ENCODE data around the gene PA2G4. TPM values are rescaled to one million over a fixed set of nuclear protein-coding genes. Genes with fewer than 3 reads are reported as not detected.

PA2G4 gene
- polyA plus RNA-seq, 1 donor from 2014 or later: 115 TPM

GRCh38 chr12:56086608-56087007 is 17.8 kb upstream of the PA2G4 start:
- H3K27ac ChIP-seq (ENCODE audit: low read length): no peak overlapping the region
- TF ChIP-seq SMC3 (conservative IDR thresholded peaks at IDR 0.05; ENCODE audit: poor library complexity) (no peak), EZH2 (IDR thresholded peaks at IDR 0.05; ENCODE audit: borderline replicate concordance, insufficient read depth, low read length, poor library complexity, severe bottlenecking) (no peak)
- H3K9me2 ChIP-seq (ENCODE audit: insufficient read depth, low read length): no peaks in the 10 kb centered on the region
- no peak overlapping the region for H3K9ac ChIP-seq (ENCODE audit: low read length)
- no peaks in the 10 kb centered on the region for H3K36me3 ChIP-seq (ENCODE audit: insufficient read depth, low read length)
- peaks cover 9% of the 10 kb centered on the region for H3K27me3 ChIP-seq (ENCODE audit: insufficient read depth, low read depth, low read length)
- H2AFZ ChIP-seq (ENCODE audit: low read depth, low read length): no peak overlapping the region
- H4K20me1 ChIP-seq (ENCODE audit: insufficient read depth): no peaks in the 10 kb centered on the region
- no peak overlapping the region for H3K4me3 ChIP-seq (ENCODE audit: low read length)
- H3K9me3 ChIP-seq (ENCODE audit: low read length): no peaks in the 10 kb centered on the region
- H3F3A ChIP-seq (ENCODE audit: insufficient read depth, low read length, poor library complexity, severe bottlenecking): no peaks in the 10 kb centered on the region
- no peak overlapping the region for H3K4me2 ChIP-seq (ENCODE audit: low read length)
- H3K79me2 ChIP-seq (replicated peaks; ENCODE audit: insufficient read depth, low read length): no peaks in the 10 kb centered on the region

- Histone ChIP-seq H3F3A (ENCODE audit: insufficient read depth, low read length, poor library complexity, severe bottlenecking) (no peaks in the 10 kb centered on the region), H3K9me3 (ENCODE audit: low read length) (no peaks in the 10 kb centered on the region), H3K36me3 (ENCODE audit: insufficient read depth, low read length) (no peaks in the 10 kb centered on the region), H4K20me1 (ENCODE audit: insufficient read depth) (no peaks in the 10 kb centered on the region), H3K27me3 (ENCODE audit: insufficient read depth, low read depth, low read length) (peaks cover 3% of the 10 kb centered on the region), H3K4me3 (ENCODE audit: low read length) (no peak overlapping the region), H2AFZ (ENCODE audit: low read depth, low read length) (no peak overlapping the region), H3K27ac (ENCODE audit: low read length) (no peak overlapping the region), H3K79me2 (replicated peaks; ENCODE audit: insufficient read depth, low read length) (no peaks in the 10 kb centered on the region), H3K9ac (ENCODE audit: low read length) (no peak overlapping the region), H3K9me2 (ENCODE audit: insufficient read depth, low read length) (no peaks in the 10 kb centered on the region), H3K4me2 (ENCODE audit: low read length) (no peak overlapping the region)
- TF ChIP-seq SMC3 (conservative IDR thresholded peaks at IDR 0.05; ENCODE audit: poor library complexity): no peak
These were observed 17.1 kb upstream of the PA2G4 start for GRCh38 chr12:56087220-56087619.

GRCh38 chr12:56097738-56098137 is 6.6 kb upstream of the PA2G4 start:
- no peak overlapping the region for H3K4me3 ChIP-seq (ENCODE audit: low read length)
- no peak overlapping the region for H2AFZ ChIP-seq (ENCODE audit: low read depth, low read length)
- no peaks in the 10 kb centered on the region for H3K9me3 ChIP-seq (ENCODE audit: low read length)
- no peaks in the 10 kb centered on the region for H3K36me3 ChIP-seq (ENCODE audit: insufficient read depth, low read length)
- no peak overlapping the region for H3K4me2 ChIP-seq (ENCODE audit: low read length)
- H3K9me2 ChIP-seq (ENCODE audit: insufficient read depth, low read length): no peaks in the 10 kb centered on the region
- H3K27me3 ChIP-seq (ENCODE audit: insufficient read depth, low read depth, low read length): no peaks in the 10 kb centered on the region
- no peaks in the 10 kb centered on the region for H3K79me2 ChIP-seq (replicated peaks; ENCODE audit: insufficient read depth, low read length)
- H3F3A ChIP-seq (ENCODE audit: insufficient read depth, low read length, poor library complexity, severe bottlenecking): no peaks in the 10 kb centered on the region
- H3K9ac ChIP-seq (ENCODE audit: low read length): no peak overlapping the region
- no peak overlapping the region for H3K27ac ChIP-seq (ENCODE audit: low read length)
- no peaks in the 10 kb centered on the region for H4K20me1 ChIP-seq (ENCODE audit: insufficient read depth)
- no peak for TF ChIP-seq EP300 (conservative IDR thresholded peaks at IDR 0.05; ENCODE audit: poor library complexity, severe bottlenecking)
- TF ChIP-seq RAD21 (conservative IDR thresholded peaks at IDR 0.05): no peak

- no peaks in the 10 kb centered on the region for H3K79me2 ChIP-seq (replicated peaks; ENCODE audit: insufficient read depth, low read length)
- no peak overlapping the region for H3K4me3 ChIP-seq (ENCODE audit: low read length)
- no peaks in the 10 kb centered on the region for H4K20me1 ChIP-seq (ENCODE audit: insufficient read depth)
- H3K9me2 ChIP-seq (ENCODE audit: insufficient read depth, low read length): no peaks in the 10 kb centered on the region
- H3K9me3 ChIP-seq (ENCODE audit: low read length): no peaks in the 10 kb centered on the region
- H3K4me2 ChIP-seq (ENCODE audit: low read length): no peak overlapping the region
- H3K9ac ChIP-seq (ENCODE audit: low read length): no peak overlapping the region
- H3K27me3 ChIP-seq (ENCODE audit: insufficient read depth, low read depth, low read length): no peaks in the 10 kb centered on the region
- TF ChIP-seq MXI1 (conservative IDR thresholded peaks at IDR 0.05; ENCODE audit: poor library complexity, severe bottlenecking): no peak
- no peak for TF ChIP-seq TAF1 (IDR thresholded peaks at IDR 0.05; ENCODE audit: low read depth)
- TF ChIP-seq RAD21 (conservative IDR thresholded peaks at IDR 0.05): no peak
- no peak for TF ChIP-seq SMC3 (conservative IDR thresholded peaks at IDR 0.05; ENCODE audit: poor library complexity)
- no peak for TF ChIP-seq EZH2 (IDR thresholded peaks at IDR 0.05; ENCODE audit: borderline replicate concordance, insufficient read depth, low read length, poor library complexity, severe bottlenecking)
- TF ChIP-seq EP300 (conservative IDR thresholded peaks at IDR 0.05; ENCODE audit: poor library complexity, severe bottlenecking): no peak
- TF ChIP-seq POLR2AphosphoS5 (IDR thresholded peaks at IDR 0.05): no peak
- H2AFZ ChIP-seq (ENCODE audit: low read depth, low read length): no peak overlapping the region
- H3K36me3 ChIP-seq (ENCODE audit: insufficient read depth, low read length): no peaks in the 10 kb centered on the region
- no peaks in the 10 kb centered on the region for H3F3A ChIP-seq (ENCODE audit: insufficient read depth, low read length, poor library complexity, severe bottlenecking)
- no peak overlapping the region for H3K27ac ChIP-seq (ENCODE audit: low read length)
These were observed 5.8 kb upstream of the PA2G4 start for GRCh38 chr12:56098592-56098991.

Measured in neural cell (in vitro differentiated cells).